Body of pancreas (tissue), 4 donors: ENCODE measurements around the gene FILIP1L.

Experiments
- POLR2A ChIP-seq, 3 donors: fragments of 450-650 bp; IDR thresholded peaks; one replicate each; pipeline ENCODE4 v1.6.1; 2016; ENCODE audit warnings: antibody characterized with exemption in 3 of 3, mild to moderate bottlenecking in 2 of 3
- TF ChIP-seq, protein P1 (sequence below), 7 experiments: fragments of 450-650 bp in 4 of 7; fragments of 200-600 bp in 3 of 7; sonication (generic) in 3 of 7; IDR thresholded peaks; one replicate each; pipeline ENCODE4 v1.5.1; 2016 to 2019; ENCODE audit warnings: antibody characterized with exemption in 7 of 7

DNA sequence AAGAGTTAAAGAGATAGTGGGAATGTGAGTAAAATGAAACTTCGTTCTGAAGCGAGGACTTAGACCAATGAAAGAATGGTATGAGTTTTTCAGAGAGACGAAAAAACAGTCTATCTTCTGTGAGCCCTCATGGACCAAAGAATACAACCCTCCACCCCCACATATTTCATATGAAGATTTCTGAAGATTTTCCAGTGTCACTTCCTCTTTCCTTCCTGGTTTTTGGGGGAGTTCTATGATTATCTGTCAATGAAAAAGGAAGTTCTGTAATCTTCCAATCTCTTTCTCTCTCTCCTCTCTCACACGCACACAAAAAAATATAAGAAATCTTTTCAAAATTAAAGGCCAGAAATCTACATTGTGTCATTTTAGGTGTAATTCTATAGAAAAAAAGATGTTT lies 269.0 kb downstream of the FILIP1L start:
- TF ChIP-seq, protein P1, sequence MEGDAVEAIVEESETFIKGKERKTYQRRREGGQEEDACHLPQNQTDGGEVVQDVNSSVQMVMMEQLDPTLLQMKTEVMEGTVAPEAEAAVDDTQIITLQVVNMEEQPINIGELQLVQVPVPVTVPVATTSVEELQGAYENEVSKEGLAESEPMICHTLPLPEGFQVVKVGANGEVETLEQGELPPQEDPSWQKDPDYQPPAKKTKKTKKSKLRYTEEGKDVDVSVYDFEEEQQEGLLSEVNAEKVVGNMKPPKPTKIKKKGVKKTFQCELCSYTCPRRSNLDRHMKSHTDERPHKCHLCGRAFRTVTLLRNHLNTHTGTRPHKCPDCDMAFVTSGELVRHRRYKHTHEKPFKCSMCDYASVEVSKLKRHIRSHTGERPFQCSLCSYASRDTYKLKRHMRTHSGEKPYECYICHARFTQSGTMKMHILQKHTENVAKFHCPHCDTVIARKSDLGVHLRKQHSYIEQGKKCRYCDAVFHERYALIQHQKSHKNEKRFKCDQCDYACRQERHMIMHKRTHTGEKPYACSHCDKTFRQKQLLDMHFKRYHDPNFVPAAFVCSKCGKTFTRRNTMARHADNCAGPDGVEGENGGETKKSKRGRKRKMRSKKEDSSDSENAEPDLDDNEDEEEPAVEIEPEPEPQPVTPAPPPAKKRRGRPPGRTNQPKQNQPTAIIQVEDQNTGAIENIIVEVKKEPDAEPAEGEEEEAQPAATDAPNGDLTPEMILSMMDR (IDR thresholded peaks at IDR 0.05): no peak
- TF ChIP-seq POLR2A (IDR thresholded peaks at IDR 0.05): no peak
